SK-N-MC (cell line): ENCODE results near the gene NLRX1.

Experiments
- EZH2 ChIP-seq: fragments of 200-600 bp; sonication (generic); IDR thresholded peaks from one replicate; pipeline ENCODE4 v1.6.1; 2017; ENCODE audit warnings: antibody characterized with exemption
- POLR2AphosphoS5 ChIP-seq: IDR thresholded peaks from 2 replicates; pipeline ENCODE4 v1.6.1; 2012; ENCODE audit warnings: mild to moderate bottlenecking, low read depth, low read length, borderline replicate concordance

DNA sequence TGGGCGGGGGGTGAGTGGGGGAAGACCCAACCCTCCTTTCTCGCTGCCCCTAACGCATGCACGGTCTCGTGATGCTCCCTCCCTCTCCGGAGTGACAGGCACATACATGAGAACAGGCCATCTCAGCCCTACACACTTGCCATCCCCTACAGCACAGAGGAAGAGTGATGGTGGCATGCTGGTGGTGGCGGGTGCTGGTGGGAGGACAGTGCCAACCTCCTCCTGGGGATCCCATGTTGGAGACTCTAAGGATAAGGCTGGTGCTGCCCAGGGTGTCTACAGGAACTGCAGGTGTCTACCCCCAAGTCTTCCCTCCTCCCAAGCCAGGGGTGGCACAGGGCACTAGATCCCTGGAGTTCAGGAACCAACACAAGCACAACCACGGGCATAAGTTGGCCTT, 6.7 kb upstream of the NLRX1 start:
- TF ChIP-seq POLR2AphosphoS5 (no peak), EZH2 (no peak)
